GM12865 (cell line): ENCODE data around the gene GPLD1.

Experiments
- DNase-seq: peaks from one replicate; pipeline ENCODE4 v3.0.0; 2010; ENCODE audit warnings: low read depth
- H3K4me3 ChIP-seq: 2 replicates; pipeline ENCODE4 v1.5.1; 2011; ENCODE audit warnings: mild to moderate bottlenecking, low read depth, low read length, control low read depth
- TF ChIP-seq, protein P1 (sequence below): IDR thresholded peaks from 2 replicates; pipeline ENCODE4 v1.5.1; 2011; ENCODE audit warnings: low read length, control low read depth, low read depth, inconsistent platforms; ENCODE audit not compliant: insufficient read depth; ENCODE audit errors: missing control alignments

The GPLD1 gene, protein sequence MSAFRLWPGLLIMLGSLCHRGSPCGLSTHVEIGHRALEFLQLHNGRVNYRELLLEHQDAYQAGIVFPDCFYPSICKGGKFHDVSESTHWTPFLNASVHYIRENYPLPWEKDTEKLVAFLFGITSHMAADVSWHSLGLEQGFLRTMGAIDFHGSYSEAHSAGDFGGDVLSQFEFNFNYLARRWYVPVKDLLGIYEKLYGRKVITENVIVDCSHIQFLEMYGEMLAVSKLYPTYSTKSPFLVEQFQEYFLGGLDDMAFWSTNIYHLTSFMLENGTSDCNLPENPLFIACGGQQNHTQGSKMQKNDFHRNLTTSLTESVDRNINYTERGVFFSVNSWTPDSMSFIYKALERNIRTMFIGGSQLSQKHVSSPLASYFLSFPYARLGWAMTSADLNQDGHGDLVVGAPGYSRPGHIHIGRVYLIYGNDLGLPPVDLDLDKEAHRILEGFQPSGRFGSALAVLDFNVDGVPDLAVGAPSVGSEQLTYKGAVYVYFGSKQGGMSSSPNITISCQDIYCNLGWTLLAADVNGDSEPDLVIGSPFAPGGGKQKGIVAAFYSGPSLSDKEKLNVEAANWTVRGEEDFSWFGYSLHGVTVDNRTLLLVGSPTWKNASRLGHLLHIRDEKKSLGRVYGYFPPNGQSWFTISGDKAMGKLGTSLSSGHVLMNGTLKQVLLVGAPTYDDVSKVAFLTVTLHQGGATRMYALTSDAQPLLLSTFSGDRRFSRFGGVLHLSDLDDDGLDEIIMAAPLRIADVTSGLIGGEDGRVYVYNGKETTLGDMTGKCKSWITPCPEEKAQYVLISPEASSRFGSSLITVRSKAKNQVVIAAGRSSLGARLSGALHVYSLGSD

DNA sequence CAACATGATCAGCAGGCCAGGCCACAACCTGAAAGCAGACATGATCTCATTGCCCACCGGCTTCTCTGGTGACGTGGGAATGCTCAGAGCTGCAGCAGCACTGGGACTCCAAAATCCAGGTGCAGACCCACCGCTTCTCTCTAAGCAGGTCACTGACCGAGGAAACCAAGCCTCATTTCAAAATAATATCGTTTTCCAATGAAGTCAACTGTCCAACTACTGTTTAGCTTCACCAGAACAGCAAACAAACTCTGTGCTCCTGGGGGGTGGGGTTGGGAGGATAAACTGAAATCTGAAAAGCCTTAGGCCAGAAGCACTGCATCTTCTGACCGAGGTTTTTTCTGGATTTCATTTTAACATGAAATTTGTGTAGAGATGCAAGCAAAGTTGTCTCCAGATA lies at the start of gene GPLD1:
Gene GPLD1 (minus strand): TSS at position 109 of the 400 bp plus-strand sequence. CDS start 67 bp downstream, at position 42.
- no peak for DNase-seq
- TF ChIP-seq, protein P1, sequence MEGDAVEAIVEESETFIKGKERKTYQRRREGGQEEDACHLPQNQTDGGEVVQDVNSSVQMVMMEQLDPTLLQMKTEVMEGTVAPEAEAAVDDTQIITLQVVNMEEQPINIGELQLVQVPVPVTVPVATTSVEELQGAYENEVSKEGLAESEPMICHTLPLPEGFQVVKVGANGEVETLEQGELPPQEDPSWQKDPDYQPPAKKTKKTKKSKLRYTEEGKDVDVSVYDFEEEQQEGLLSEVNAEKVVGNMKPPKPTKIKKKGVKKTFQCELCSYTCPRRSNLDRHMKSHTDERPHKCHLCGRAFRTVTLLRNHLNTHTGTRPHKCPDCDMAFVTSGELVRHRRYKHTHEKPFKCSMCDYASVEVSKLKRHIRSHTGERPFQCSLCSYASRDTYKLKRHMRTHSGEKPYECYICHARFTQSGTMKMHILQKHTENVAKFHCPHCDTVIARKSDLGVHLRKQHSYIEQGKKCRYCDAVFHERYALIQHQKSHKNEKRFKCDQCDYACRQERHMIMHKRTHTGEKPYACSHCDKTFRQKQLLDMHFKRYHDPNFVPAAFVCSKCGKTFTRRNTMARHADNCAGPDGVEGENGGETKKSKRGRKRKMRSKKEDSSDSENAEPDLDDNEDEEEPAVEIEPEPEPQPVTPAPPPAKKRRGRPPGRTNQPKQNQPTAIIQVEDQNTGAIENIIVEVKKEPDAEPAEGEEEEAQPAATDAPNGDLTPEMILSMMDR, result no peak
- no peak within 1 kb of the TSS for H3K4me3 ChIP-seq

DNA sequence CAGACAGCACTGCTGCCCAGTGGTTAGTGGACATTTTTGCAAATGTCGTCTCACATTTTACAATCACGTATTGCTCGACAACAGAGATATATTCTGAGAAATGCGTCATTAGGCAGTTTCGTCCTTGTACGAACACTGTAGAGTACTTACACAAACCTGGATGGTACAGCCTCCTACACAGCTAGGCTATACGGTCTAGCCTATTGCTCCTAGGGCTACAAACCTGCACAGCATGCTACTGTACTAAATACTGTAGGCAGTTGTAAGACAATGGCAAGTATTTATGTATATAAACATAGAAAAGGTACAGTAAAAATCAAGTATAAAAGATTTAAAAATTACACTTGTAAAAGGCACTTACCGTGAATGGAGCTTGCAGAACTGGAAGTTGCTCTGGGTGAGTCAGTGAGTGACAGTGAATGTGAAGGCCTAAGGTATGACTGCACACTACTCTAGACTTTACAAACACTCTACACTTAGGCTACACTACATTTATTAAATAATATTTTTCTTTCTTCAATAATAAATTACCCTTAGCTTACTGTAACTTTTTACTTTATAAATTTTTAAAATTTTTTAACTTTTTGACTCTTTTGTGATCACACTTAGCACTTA lies 48.5 kb upstream of the GPLD1 start:
- TF ChIP-seq, protein P1, result no peak
- H3K4me3 ChIP-seq, result no peak overlapping the region
- DNase-seq, result no peak

DNA sequence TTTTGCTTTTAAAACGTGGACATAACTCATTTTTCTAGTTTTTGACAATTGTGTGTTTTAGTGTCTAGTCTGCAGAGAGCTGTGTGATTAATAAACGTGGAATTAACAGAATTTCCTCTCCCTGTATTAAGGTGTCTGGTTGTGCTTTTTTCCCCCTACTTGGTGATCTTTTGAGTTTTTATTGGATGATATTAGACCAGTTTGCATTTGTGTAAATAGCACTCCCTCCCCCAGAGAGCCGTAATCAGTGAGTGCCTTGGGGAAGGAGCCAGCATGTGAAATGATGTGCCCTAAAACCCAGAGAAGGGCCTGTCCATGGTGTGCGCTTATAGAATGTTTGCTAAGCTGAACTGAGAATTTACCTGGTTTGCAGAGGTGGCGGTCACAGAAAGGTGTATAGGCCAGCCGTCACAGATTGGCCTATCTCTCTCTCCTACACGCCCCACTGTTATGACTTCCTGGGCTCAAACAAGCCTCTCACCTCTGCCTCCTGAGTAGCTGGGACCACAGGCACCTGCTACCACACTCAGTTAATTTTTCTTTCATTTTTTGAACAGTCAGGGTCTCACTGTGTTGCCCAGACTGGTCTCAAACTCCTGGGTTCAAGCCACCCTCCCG lies 47.8 kb upstream of the GPLD1 start:
- TF ChIP-seq, protein P1, result no peak
- DNase-seq, result no peak
- H3K4me3 ChIP-seq, result no peak overlapping the region

DNA sequence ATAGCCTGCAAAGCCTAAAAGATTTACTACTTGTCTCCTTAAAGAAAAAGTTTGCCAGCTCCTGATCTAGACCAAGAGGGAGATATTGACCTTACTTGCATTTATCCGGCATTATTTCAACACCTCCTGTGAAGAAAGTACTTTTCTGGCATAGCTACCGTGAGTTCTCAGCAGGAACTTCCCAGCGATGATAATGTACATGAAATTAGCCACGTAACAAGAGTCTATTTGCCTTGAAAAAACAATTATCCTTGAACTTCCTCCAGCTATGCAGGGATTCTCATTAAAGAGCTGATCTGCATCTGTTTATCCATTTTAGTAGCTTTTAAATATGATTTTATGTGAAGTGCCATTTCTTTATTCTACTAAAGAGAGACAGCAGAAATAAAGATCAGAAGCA lies 47.1 kb upstream of the GPLD1 start:
- TF ChIP-seq, protein P1, result no peak
- H3K4me3 ChIP-seq, result no peak overlapping the region
- no peak for DNase-seq

DNA sequence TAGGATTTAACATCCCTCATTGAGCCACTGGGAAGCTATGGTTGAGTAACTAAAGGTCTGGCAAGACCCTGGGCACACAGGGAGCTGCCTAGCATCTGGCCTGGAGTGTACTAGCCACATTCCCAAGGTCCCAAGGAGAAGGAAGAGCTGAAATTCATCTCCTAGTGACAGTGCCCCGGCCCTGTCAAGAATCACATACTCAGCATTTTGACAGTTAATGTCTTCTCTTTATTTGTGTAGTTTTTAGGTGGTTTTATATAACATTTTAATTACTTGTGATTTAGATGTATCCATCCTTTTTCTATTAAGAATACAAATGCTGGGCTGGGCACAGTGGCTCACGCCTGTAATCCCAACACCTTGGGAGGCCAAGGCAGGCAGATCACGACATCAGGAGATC lies 45.8 kb upstream of the GPLD1 start:
- TF ChIP-seq, protein P1, result no peak
- no peak overlapping the region for H3K4me3 ChIP-seq
- DNase-seq, result no peak

DNA sequence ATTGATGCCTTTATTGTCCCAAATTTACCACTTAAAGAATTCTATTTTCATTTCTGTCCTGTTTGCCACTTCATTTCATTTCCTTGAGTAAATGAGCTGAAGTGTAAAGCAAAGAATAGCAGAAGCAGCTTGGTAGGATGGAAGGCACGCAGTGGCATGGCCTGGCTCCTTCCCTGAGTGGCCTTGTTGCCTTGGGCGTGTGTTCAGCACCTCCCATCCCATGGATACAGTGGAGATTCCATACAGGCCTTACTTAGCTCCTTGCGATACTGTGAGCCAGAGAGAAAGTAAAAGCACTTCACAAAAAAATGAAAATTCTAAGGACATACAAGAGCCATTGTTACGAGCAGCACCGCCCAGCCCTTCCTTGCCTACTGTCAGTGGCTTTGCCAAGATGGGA lies 45.0 kb upstream of the GPLD1 start:
- no peak for DNase-seq
- TF ChIP-seq, protein P1, result no peak
- H3K4me3 ChIP-seq, result no peak overlapping the region
